ENCODE data around the gene SLC25A25. TPM values are rescaled to one million over a fixed set of nuclear protein-coding genes. Genes with fewer than 3 reads are reported as not detected.

The SLC25A25 gene
- total RNA-seq, 1 donor from 2014 or later, result 34.7 TPM

- TF ChIP-seq CTCF (IDR thresholded peaks at IDR 0.05), result no peak
- Histone ChIP-seq H3K4me1 (peaks cover 24% of the 10 kb centered on the region), H3K4me3 (no peak overlapping the region), H3K27me3 (no peaks in the 10 kb centered on the region), H3K27ac (no peak overlapping the region), H3K9me3 (no peaks in the 10 kb centered on the region), H3K36me3 (peaks cover 78% of the 10 kb centered on the region)
- intact Hi-C loops (cut with DNase I), result no loop called here
- ATAC-seq (no peak), DNase-seq (no peak)
These were observed 38.3 kb downstream of the SLC25A25 start for GRCh38 chr9:128106181-128106939.

DNA sequence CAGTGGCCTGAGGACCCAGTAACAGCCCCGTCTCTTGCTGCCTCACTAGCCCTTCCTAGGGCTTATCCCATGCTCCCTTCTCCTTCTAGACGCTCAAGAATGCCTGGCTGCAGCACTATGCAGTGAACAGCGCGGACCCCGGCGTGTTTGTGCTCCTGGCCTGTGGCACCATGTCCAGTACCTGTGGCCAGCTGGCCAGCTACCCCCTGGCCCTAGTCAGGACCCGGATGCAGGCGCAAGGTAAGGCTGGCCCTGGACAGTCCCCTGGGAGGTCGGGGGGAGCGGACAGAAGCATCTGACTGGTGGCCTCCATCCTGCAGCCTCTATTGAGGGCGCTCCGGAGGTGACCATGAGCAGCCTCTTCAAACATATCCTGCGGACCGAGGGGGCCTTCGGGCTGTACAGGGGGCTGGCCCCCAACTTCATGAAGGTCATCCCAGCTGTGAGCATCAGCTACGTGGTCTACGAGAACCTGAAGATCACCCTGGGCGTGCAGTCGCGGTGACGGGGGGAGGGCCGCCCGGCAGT is 39.0 kb downstream of the SLC25A25 start:
- Histone ChIP-seq H3K36me3 (peaks cover 72% of the 10 kb centered on the region), H3K4me1 (peaks cover 18% of the 10 kb centered on the region), H3K4me3 (no peak overlapping the region), H3K9me3 (no peaks in the 10 kb centered on the region), H3K27ac (no peak overlapping the region), H3K27me3 (no peaks in the 10 kb centered on the region)
- intact Hi-C loops (cut with DNase I), result no loop called here
- no peak for DNase-seq
- TF ChIP-seq CTCF (IDR thresholded peaks at IDR 0.05), result no peak
- ATAC-seq, result no peak

- TF ChIP-seq CTCF (IDR thresholded peaks at IDR 0.05), result no peak
- intact Hi-C loops (cut with DNase I), result no loop called here
These were observed 39.6 kb downstream of the SLC25A25 start for GRCh38 chr9:128107468-128108268.

DNA sequence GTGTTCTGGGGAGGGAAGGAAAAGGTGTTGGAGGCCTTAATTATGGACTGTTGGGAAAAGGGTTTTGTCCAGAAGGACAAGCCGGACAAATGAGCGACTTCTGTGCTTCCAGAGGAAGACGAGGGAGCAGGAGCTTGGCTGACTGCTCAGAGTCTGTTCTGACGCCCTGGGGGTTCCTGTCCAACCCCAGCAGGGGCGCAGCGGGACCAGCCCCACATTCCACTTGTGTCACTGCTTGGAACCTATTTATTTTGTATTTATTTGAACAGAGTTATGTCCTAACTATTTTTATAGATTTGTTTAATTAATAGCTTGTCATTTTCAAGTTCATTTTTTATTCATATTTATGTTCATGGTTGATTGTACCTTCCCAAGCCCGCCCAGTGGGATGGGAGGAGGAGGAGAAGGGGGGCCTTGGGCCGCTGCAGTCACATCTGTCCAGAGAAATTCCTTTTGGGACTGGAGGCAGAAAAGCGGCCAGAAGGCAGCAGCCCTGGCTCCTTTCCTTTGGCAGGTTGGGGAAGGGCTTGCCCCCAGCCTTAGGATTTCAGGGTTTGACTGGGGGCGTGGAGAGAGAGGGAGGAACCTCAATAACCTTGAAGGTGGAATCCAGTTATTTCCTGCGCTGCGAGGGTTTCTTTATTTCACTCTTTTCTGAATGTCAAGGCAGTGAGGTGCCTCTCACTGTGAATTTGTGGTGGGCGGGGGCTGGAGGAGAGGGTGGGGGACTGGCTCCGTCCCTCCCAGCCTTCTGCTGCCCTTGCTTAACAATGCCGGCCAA is 40.4 kb downstream of the SLC25A25 start:
- peaks cover 57% of the 10 kb centered on the region for H3K36me3 ChIP-seq

More at GRCh38 chr9:128107468-128108268, 39.6 kb downstream of the SLC25A25 start:
- Histone ChIP-seq H3K36me3 (peaks cover 65% of the 10 kb centered on the region), H3K27ac (no peak overlapping the region), H3K9me3 (no peaks in the 10 kb centered on the region), H3K27me3 (no peaks in the 10 kb centered on the region), H3K4me3 (no peak overlapping the region), H3K4me1 (peaks cover 11% of the 10 kb centered on the region)
- ATAC-seq (no peak), DNase-seq (no peak)

More for the DNA sequence above, 40.4 kb downstream of the SLC25A25 start:
- H3K27ac ChIP-seq, result no peak overlapping the region
- no peak for TF ChIP-seq CTCF (IDR thresholded peaks at IDR 0.05)
- no peaks in the 10 kb centered on the region for H3K27me3 ChIP-seq
- no peak overlapping the region for H3K4me3 ChIP-seq
- peaks cover 6% of the 10 kb centered on the region for H3K4me1 ChIP-seq
- H3K9me3 ChIP-seq, result no peaks in the 10 kb centered on the region
- no peak for DNase-seq
- ATAC-seq, result no peak
- intact Hi-C loops (cut with DNase I), result no loop called here

Measured in upper lobe of right lung (tissue), 1 donor.